Endothelial cell of umbilical vein (primary cell): Measurements from ENCODE around the gene TRPT1. TPM values are rescaled to one million over a fixed set of nuclear protein-coding genes. Genes with fewer than 3 reads are reported as not detected.

Experiments used
- BruUV-seq: library from RNA; stranded (reverse); fragments of 400-500 nt; replicated peaks from 2 replicates; lab custom pipeline; 2021; lab: Mats Ljungman, UMichigan
- CTCF ChIA-PET: fragments of 300-600, 350-600 bp; sonication (Branson Sonifier 250); formaldehyde crosslinking; loops from one replicate; lab custom pipeline; 2021; ENCODE audit warnings: antibody characterized with exemption, inconsistent platforms; lab: Charles Lee
- POLR2A ChIA-PET: fragments of 300-600, 350-600 bp; sonication (Branson Sonifier 250); formaldehyde crosslinking; loops from one replicate; lab custom pipeline; 2021; ENCODE audit warnings: antibody characterized with exemption, inconsistent platforms; lab: Charles Lee
- DNase-seq: peaks from one replicate; pipeline ENCODE4 v3.0.0-alpha.2; 2011; ENCODE audit warnings: low read depth, low spot score
- FAIRE-seq: peaks from 2 replicates; lab custom pipeline; 2011; peaks lifted over from hg19 to GRCh38; lab: Jason Lieb, UNC
- H2AFZ ChIP-seq: 2 replicates; pipeline ENCODE4 v1.6.0; 2012; ENCODE audit warnings: low read depth, low read length, control low read depth, inconsistent platforms
- H3K27ac ChIP-seq: 2 replicates; pipeline ENCODE4 v1.5.1; 2011; ENCODE audit warnings: low read depth, mild to moderate bottlenecking, control low read depth, low read length, moderate library complexity; ENCODE audit not compliant: insufficient read depth
- H3K27me3 ChIP-seq, 2 experiments: 2 replicates each; pipeline versions ENCODE4 v1.6.0 to v1.6.1; 2011; ENCODE audit warnings: low read length in 2 of 2, mixed read lengths in 1 of 2; ENCODE audit not compliant: control insufficient read depth in 2 of 2, insufficient read depth in 2 of 2
- H3K36me3 ChIP-seq, 2 experiments: 2 replicates in 1 of 2; 3 replicates in 1 of 2; pipeline ENCODE4 v1.5.1; 2011; ENCODE audit warnings: low read length in 2 of 2, mild to moderate bottlenecking in 1 of 2, moderate library complexity in 1 of 2; ENCODE audit not compliant: control insufficient read depth in 2 of 2, insufficient read depth in 2 of 2; ENCODE audit errors: extremely low read depth in 1 of 2
- H3K4me1 ChIP-seq: 3 replicates; pipeline ENCODE4 v1.5.1; 2011; ENCODE audit warnings: mild to moderate bottlenecking, low read length; ENCODE audit not compliant: control insufficient read depth, insufficient read depth; ENCODE audit errors: extremely low read depth
- H3K4me2 ChIP-seq: 2 replicates; pipeline ENCODE4 v1.6.1; 2011; ENCODE audit warnings: low read length, control low read depth, mixed read lengths; ENCODE audit not compliant: insufficient read depth
- H3K4me3 ChIP-seq, 3 experiments: fragments of 200-600 bp in 1 of 3; sonication (generic), shearing (Covaris generic) in 1 of 3; replicated peaks in 1 of 3; 2 replicates each; pipeline ENCODE4 v1.5.1; 2011 to 2016; ENCODE audit warnings: control low read depth in 3 of 3, low read length in 3 of 3, mild to moderate bottlenecking in 2 of 3, inconsistent platforms in 1 of 3, low read depth in 1 of 3, moderate library complexity in 1 of 3; ENCODE audit not compliant: insufficient read depth in 1 of 3
- H3K79me2 ChIP-seq: 2 replicates; pipeline ENCODE4 v1.6.0; 2012; ENCODE audit warnings: low read length, inconsistent platforms; ENCODE audit not compliant: control insufficient read depth, insufficient read depth
- H3K9ac ChIP-seq: replicated peaks from 2 replicates; pipeline ENCODE3; 2011; ENCODE audit warnings: low read length, control low read depth; ENCODE audit not compliant: insufficient read depth; ENCODE audit errors: extremely low read depth
- H3K9me1 ChIP-seq: replicated peaks from 3 replicates; pipeline ENCODE4 v1.6.0; 2011; ENCODE audit warnings: mild to moderate bottlenecking, low read length; ENCODE audit not compliant: control insufficient read depth, insufficient read depth; ENCODE audit errors: extremely low read depth
- H3K9me3 ChIP-seq: replicated peaks from 2 replicates; pipeline ENCODE4 v1.5.1; 2012; ENCODE audit warnings: low read length, inconsistent platforms; ENCODE audit not compliant: control insufficient read depth, insufficient read depth
- H4K20me1 ChIP-seq: replicated peaks from 2 replicates; pipeline ENCODE3; 2011; ENCODE audit warnings: mild to moderate bottlenecking, low read length; ENCODE audit not compliant: control insufficient read depth, insufficient read depth; ENCODE audit errors: extremely low read depth
- FOS ChIP-seq: IDR thresholded peaks from 2 replicates; pipeline ENCODE4 v1.6.1; 2011; ENCODE audit warnings: mild to moderate bottlenecking, low read length, moderate library complexity, borderline replicate concordance; ENCODE audit not compliant: insufficient read depth
- GATA2 ChIP-seq: IDR thresholded peaks from 2 replicates; pipeline ENCODE4 v1.7.0; 2011; ENCODE audit warnings: low read depth, mild to moderate bottlenecking, moderate library complexity, mixed read lengths, low read length; ENCODE audit not compliant: insufficient read length, insufficient read depth
- JUN ChIP-seq: IDR thresholded peaks from 2 replicates; pipeline ENCODE4 v1.6.1; 2011; ENCODE audit warnings: borderline replicate concordance, low read depth; ENCODE audit not compliant: insufficient read length, insufficient read depth
- MYC ChIP-seq: IDR thresholded peaks from one replicate; pipeline ENCODE4 v1.6.1; 2011; ENCODE audit warnings: mild to moderate bottlenecking, low read depth, low read length
- POLR2A ChIP-seq: IDR thresholded peaks from 2 replicates; pipeline ENCODE4 v1.6.1; 2012; ENCODE audit warnings: low read depth, mild to moderate bottlenecking, control low read depth, low read length
- POLR2AphosphoS5 ChIP-seq: IDR thresholded peaks from 2 replicates; pipeline ENCODE4 v1.6.1; 2012; ENCODE audit warnings: low read depth, mild to moderate bottlenecking, control low read depth, low read length, moderate library complexity; ENCODE audit not compliant: insufficient read depth
- dilution Hi-C: fragments of 300-500 bp; cut with MboI; formaldehyde crosslinking; loops from one replicate; pipeline ENCODE4 v1.15.0; 2019; ENCODE audit warnings: low sequenced_read_pairs; ENCODE audit not compliant: extremely low pct_ligation_motif_present
- intact Hi-C: fragments of 100-400 bp; cut with micrococcal nuclease; formaldehyde crosslinking; loops from one replicate; pipeline ENCODE4 v1.10.0; 2022
- polyA plus RNA-seq, 4 experiments: library from polyadenylated mRNA; depleted of rRNA in 3 of 4; stranded (reverse) in 3 of 4; unstranded in 1 of 4; fragments of >200 nt; gene quantifications; 2 replicates each; pipeline versions ENCODE4 v1.2.1 to v1.2.3, GENCODE V29; 2011 to 2012; ENCODE audit warnings: missing spikeins in 1 of 4
- total RNA-seq: library from RNA; stranded (reverse); gene quantifications from 2 replicates; pipeline ENCODE4 v1.2.3, GENCODE V29; 2021
- TF ChIP-seq, protein P1 (sequence below), 2 donors: IDR thresholded peaks; 1 replicate in 1 of 2; 2 replicates in 1 of 2; pipeline ENCODE4 v1.5.1; 2011; ENCODE audit warnings: low read length in 2 of 2, mild to moderate bottlenecking in 2 of 2, moderate library complexity in 2 of 2, control low read depth in 1 of 2, inconsistent platforms in 1 of 2, low read depth in 1 of 2; ENCODE audit not compliant: insufficient read depth in 1 of 2; ENCODE audit errors: extremely low read depth in 1 of 2
- TF ChIP-seq, protein P2 (sequence below): IDR thresholded peaks from 2 replicates; pipeline ENCODE4 v1.6.1; 2011; ENCODE audit not compliant: insufficient read depth, insufficient read length

Gene TRPT1
- total and polyA plus RNA-seq, 2 donors (not counting 3 experiments of a cell fraction or from before 2014, with no cell fraction given) = 26.2 to 56.6 TPM

DNA sequence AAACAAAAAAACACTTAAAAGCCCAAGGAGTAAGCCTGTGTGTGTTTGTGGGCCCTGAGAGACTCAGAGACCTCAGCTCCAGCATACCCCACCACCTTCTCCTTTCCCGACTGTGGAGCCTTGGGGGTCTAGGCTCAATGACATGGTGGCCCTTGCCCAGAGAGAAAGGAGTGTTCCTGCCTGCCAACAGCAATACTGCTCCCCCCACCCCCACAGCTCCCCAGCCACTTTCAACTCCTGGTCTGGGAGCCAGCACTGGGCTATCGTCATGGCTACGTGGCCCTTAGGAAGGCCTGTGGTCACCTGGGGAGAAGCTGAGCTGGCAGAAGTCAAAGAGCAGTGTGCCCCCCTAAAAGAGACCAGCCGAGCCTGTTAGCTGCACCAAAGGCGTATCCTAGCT, 18.1 kb upstream of the TRPT1 start:
- TF ChIP-seq POLR2AphosphoS5 = no peak
- H3K27me3 ChIP-seq = no peaks in the 10 kb centered on the region
- H3K9me1 ChIP-seq = no peaks in the 10 kb centered on the region
- CTCF ChIA-PET = interaction anchor here (0.9 to 5.0 kb wide), 6 partner anchors 19 to 59 kb away, joined by 3 to 36 read pairs (median 4); partner anchors contain the start of gene CATSPERZ
- no peak overlapping the region for H2AFZ ChIP-seq
- dilution Hi-C loops (no loop called here), intact Hi-C loops (loop anchor here (5.0 kb wide), 1 partner anchor 113 kb away; the partner anchor contains the start of gene RPS6KA4)
- no peak overlapping the region for H3K4me2 ChIP-seq
- no peak overlapping the region for H3K4me3 ChIP-seq
- POLR2A ChIA-PET = no interaction called here
- H4K20me1 ChIP-seq = no peaks in the 10 kb centered on the region
- no peak overlapping the region for H3K9ac ChIP-seq
- H3K79me2 ChIP-seq = peaks cover 40% of the 10 kb centered on the region
- H3K9me3 ChIP-seq = no peaks in the 10 kb centered on the region
- no peak for DNase-seq
- peaks cover 21% of the 10 kb centered on the region for H3K4me1 ChIP-seq
- BruUV-seq = no TSS peak
- no peak for FAIRE-seq
- no peak overlapping the region for H3K27ac ChIP-seq
- peaks cover 0 to 12% of the 10 kb centered on the region in 2 experiments for H3K36me3 ChIP-seq

DNA sequence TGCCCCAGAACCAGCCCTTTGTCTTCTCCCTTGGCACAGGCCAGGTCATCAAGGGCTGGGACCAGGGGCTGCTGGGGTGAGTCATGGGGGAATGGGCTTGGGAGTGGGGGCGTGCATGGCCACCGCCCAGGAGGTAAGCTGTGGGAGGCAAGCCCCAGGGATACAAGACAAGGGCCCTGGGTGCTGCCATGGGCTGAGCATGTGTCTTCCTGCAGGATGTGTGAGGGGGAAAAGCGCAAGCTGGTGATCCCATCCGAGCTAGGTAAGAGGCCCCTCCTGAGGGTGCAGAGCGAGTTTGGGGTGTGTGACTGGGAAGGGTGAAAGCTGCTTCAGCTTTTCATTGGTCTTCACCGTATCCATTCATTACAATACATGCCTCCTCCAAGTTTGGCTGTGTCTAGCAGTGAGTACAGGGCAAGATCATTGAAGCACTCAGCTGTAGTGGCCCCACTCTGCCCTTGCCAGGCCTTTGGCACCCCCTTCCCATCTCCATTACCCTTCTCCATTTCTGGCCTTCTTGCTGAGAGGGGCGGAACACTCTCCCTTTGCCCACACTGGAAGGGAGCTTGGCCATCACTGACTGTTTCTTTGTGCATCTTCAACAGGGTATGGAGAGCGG, 17.4 kb upstream of the TRPT1 start:
- H3K4me3 ChIP-seq = no peak overlapping the region
- H3K9me3 ChIP-seq = no peaks in the 10 kb centered on the region
- peaks cover 40% of the 10 kb centered on the region for H3K79me2 ChIP-seq
- TF ChIP-seq MYC (no peak), JUN (no peak), GATA2 (no peak), FOS (no peak), POLR2AphosphoS5 (peak; percentile 70), POLR2A (peak; percentile 59)
- TF ChIP-seq, protein P1, sequence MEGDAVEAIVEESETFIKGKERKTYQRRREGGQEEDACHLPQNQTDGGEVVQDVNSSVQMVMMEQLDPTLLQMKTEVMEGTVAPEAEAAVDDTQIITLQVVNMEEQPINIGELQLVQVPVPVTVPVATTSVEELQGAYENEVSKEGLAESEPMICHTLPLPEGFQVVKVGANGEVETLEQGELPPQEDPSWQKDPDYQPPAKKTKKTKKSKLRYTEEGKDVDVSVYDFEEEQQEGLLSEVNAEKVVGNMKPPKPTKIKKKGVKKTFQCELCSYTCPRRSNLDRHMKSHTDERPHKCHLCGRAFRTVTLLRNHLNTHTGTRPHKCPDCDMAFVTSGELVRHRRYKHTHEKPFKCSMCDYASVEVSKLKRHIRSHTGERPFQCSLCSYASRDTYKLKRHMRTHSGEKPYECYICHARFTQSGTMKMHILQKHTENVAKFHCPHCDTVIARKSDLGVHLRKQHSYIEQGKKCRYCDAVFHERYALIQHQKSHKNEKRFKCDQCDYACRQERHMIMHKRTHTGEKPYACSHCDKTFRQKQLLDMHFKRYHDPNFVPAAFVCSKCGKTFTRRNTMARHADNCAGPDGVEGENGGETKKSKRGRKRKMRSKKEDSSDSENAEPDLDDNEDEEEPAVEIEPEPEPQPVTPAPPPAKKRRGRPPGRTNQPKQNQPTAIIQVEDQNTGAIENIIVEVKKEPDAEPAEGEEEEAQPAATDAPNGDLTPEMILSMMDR (IDR thresholded peaks at IDR 0.05; ENCODE audit: extremely low read depth in 1 of 2, insufficient read depth in 1 of 2, low read depth in 1 of 2, low read length in 2 of 2) = no peak
- TF ChIP-seq, protein P2, sequence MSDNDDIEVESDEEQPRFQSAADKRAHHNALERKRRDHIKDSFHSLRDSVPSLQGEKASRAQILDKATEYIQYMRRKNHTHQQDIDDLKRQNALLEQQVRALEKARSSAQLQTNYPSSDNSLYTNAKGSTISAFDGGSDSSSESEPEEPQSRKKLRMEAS = no peak
- H4K20me1 ChIP-seq = no peaks in the 10 kb centered on the region
- BruUV-seq = TSS peak; percentile 13
- CTCF ChIA-PET = interaction anchor here (0.9 to 5.0 kb wide), 4 partner anchors 20 to 57 kb away, joined by 3 to 36 read pairs (median 15); partner anchors contain the start of gene CATSPERZ
- peaks cover 21% of the 10 kb centered on the region for H3K4me1 ChIP-seq
- no peak overlapping the region for H3K9ac ChIP-seq
- no peaks in the 10 kb centered on the region for H3K9me1 ChIP-seq
- H3K4me2 ChIP-seq = no peak overlapping the region
- FAIRE-seq = no peak
- no peak overlapping the region for H3K27ac ChIP-seq
- peaks cover 0 to 15% of the 10 kb centered on the region in 2 experiments for H3K36me3 ChIP-seq
- no peak overlapping the region for H2AFZ ChIP-seq
- intact Hi-C loops = loop anchor here (5.0 kb wide), 1 partner anchor 114 kb away; the partner anchor contains the start of gene RPS6KA4
- no peaks in the 10 kb centered on the region for H3K27me3 ChIP-seq
- dilution Hi-C loops = no loop called here
- DNase-seq = no peak
- POLR2A ChIA-PET = no interaction called here
